ENCODE measurements around the gene CA14.
"Not testable (repeated sequence)": the region's sequence is repeated elsewhere in the genome, so short reads cannot be mapped to it uniquely, and the experiment has no call there.

CA14 gene

GRCh38 chr1:150221552-150221951 lies 36.0 kb upstream of the CA14 start:
- H3K36me3 Mint-ChIP-seq (ENCODE audit: low read depth): peaks cover 54% of the 10 kb centered on the region
- H3K9me3 Mint-ChIP-seq: no peaks in the 10 kb centered on the region
- H3K27me3 Mint-ChIP-seq (ENCODE audit: low read depth): no peaks in the 10 kb centered on the region
- TF ChIP-seq CTCF (IDR thresholded peaks at IDR 0.05; ENCODE audit: unreplicated experiment in 3 of 3): peak; percentile 30 to 41 (median 34)
- no peaks in the 10 kb centered on the region for H3K4me1 Mint-ChIP-seq
- H3K4me3 Mint-ChIP-seq: no peak overlapping the region
- H3K27ac Mint-ChIP-seq: no peak overlapping the region

GRCh38 chr1:150224983-150225382 lies 32.6 kb upstream of the CA14 start:
- no peak overlapping the region for H3K4me3 Mint-ChIP-seq

GRCh38 chr1:150225546-150225945 lies 32.0 kb upstream of the CA14 start:
- no peaks in the 10 kb centered on the region for H3K4me1 Mint-ChIP-seq
- no peak for TF ChIP-seq CTCF (IDR thresholded peaks at IDR 0.05; ENCODE audit: unreplicated experiment in 3 of 3)

More at GRCh38 chr1:150224983-150225382, 32.6 kb upstream of the CA14 start:
- Mint-ChIP-seq H3K27ac (no peak overlapping the region), H3K4me1 (no peaks in the 10 kb centered on the region), H3K36me3 (ENCODE audit: low read depth) (peaks cover 71% of the 10 kb centered on the region), H3K27me3 (ENCODE audit: low read depth) (no peaks in the 10 kb centered on the region), H3K9me3 (no peaks in the 10 kb centered on the region)
- no peak for TF ChIP-seq CTCF (IDR thresholded peaks at IDR 0.05; ENCODE audit: unreplicated experiment in 3 of 3)

GRCh38 chr1:150226486-150226885 lies 31.1 kb upstream of the CA14 start:
- Mint-ChIP-seq H3K27ac (no peak overlapping the region), H3K36me3 (ENCODE audit: low read depth) (peaks cover 70% of the 10 kb centered on the region), H3K4me3 (no peak overlapping the region), H3K9me3 (no peaks in the 10 kb centered on the region), H3K27me3 (ENCODE audit: low read depth) (no peaks in the 10 kb centered on the region), H3K4me1 (no peaks in the 10 kb centered on the region)
- TF ChIP-seq CTCF (IDR thresholded peaks at IDR 0.05; ENCODE audit: unreplicated experiment in 3 of 3): no peak

More at GRCh38 chr1:150225546-150225945, 32.0 kb upstream of the CA14 start:
- H3K27me3 Mint-ChIP-seq (ENCODE audit: low read depth): no peaks in the 10 kb centered on the region
- no peaks in the 10 kb centered on the region for H3K9me3 Mint-ChIP-seq
- H3K27ac Mint-ChIP-seq: no peak overlapping the region
- no peak overlapping the region for H3K4me3 Mint-ChIP-seq
- peaks cover 68% of the 10 kb centered on the region for H3K36me3 Mint-ChIP-seq (ENCODE audit: low read depth)

GRCh38 chr1:150227228-150227627 lies 30.3 kb upstream of the CA14 start:
- peaks cover 68% of the 10 kb centered on the region for H3K36me3 Mint-ChIP-seq (ENCODE audit: low read depth)
- H3K4me3 Mint-ChIP-seq: no peak overlapping the region
- H3K27me3 Mint-ChIP-seq (ENCODE audit: low read depth): no peaks in the 10 kb centered on the region
- H3K9me3 Mint-ChIP-seq: no peaks in the 10 kb centered on the region
- TF ChIP-seq CTCF (IDR thresholded peaks at IDR 0.05; ENCODE audit: unreplicated experiment in 3 of 3): no peak
- H3K4me1 Mint-ChIP-seq: no peaks in the 10 kb centered on the region
- H3K27ac Mint-ChIP-seq: no peak overlapping the region

GRCh38 chr1:150228246-150228645 lies 29.3 kb upstream of the CA14 start:
- not testable (repeated sequence) for H3K27me3 Mint-ChIP-seq (ENCODE audit: low read depth); H3K4me1 Mint-ChIP-seq; H3K27ac Mint-ChIP-seq; H3K4me3 Mint-ChIP-seq; H3K9me3 Mint-ChIP-seq
- H3K36me3 Mint-ChIP-seq (ENCODE audit: low read depth): peaks cover 63% of the 10 kb centered on the region

- H3K9me3 Mint-ChIP-seq; H3K27me3 Mint-ChIP-seq (ENCODE audit: low read depth): not testable (repeated sequence)
- Mint-ChIP-seq H3K27ac (peak overlapping the region in 2 of 3 experiments; percentile 13 to 95), H3K4me3 (peak overlapping the region in 1 of 3 experiments; percentile 39), H3K4me1 (peaks cover 22% of the 10 kb centered on the region), H3K36me3 (ENCODE audit: low read depth) (peaks cover 22% of the 10 kb centered on the region)
Observed at GRCh38 chr1:150232921-150233320, 24.7 kb upstream of the CA14 start.
